Lower leg skin (tissue), 4 donors: ENCODE results near the gene GMCL2. TPM values are rescaled to one million over a fixed set of nuclear protein-coding genes. Genes with fewer than 3 reads are reported as not detected.
"Not testable (repeated sequence)": the region's sequence is repeated elsewhere in the genome, so short reads cannot be mapped to it uniquely, and the experiment has no call there.

Source experiments
- DNase-seq, 2 donors: peaks; one replicate each; pipeline ENCODE4 v3.0.0-alpha.2; 2019; ENCODE audit warnings: low spot score in 2 of 2
- H3K4me3 ChIP-seq: fragments of 200-600 bp; sonication (generic); 2 replicates; pipeline ENCODE4 v1.5.1; 2017; ENCODE audit warnings: mild to moderate bottlenecking, low read depth; ENCODE audit not compliant: poor library complexity, severe bottlenecking
- POLR2A ChIP-seq, 2 donors: fragments of 450-650 bp; IDR thresholded peaks; one replicate each; pipeline ENCODE4 v1.6.1; 2016 to 2017; ENCODE audit warnings: antibody characterized with exemption in 2 of 2, mild to moderate bottlenecking in 1 of 2, moderate library complexity in 1 of 2
- WGBS, 2 donors: methylation state at CpG; one replicate each; pipeline ENCODE4 v1.1.5; 2018; 5-methylcytosine and 5-hydroxymethylcytosine counted together
- intact Hi-C: fragments of 100-400 bp; cut with DNase I; formaldehyde crosslinking; loops from one replicate; pipeline ENCODE4 v1.15.0; 2023; ENCODE audit warnings: low total_unique reads
- total RNA-seq, 4 donors: library from RNA; depleted of rRNA; stranded (reverse); fragments of >200 nt; gene quantifications; one replicate each; pipeline ENCODE4 v1.1.0, GENCODE V29; 2016
- TF ChIP-seq, protein P1 (sequence below), 3 donors: fragments of 450-650 bp; IDR thresholded peaks; one replicate each; pipeline ENCODE4 v1.5.1; 2016; ENCODE audit warnings: antibody characterized with exemption in 3 of 3, mild to moderate bottlenecking in 3 of 3, moderate library complexity in 2 of 3

GMCL2 gene
- total RNA-seq, 4 donors from 2014 or later, result not detected

DNA sequence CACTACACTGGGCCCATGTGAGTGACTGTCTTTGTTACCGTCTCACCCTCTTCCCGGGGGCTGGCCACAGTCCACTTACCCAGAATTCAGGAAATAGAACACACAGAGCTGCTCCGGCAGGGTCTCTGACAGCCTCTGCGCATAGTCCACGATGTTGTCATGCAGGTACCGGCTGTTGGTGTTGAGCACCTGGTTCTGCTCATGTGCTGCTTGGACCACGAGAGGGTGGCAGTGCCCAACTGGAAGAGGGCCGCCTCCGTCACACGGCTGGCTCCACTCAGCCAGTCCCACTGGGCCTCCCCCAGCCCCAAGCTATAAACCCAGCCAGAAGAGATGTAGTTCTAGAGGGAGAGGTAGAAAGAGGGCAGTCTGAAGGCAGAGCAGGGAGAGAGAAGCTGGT, 42.7 kb upstream of the GMCL2 start:
- no peak for DNase-seq
- intact Hi-C loops, result no loop called here
- 93 to 97% methylated on average over 10 of the region's 10 CpGs for WGBS, 2 donors
- H3K4me3 ChIP-seq, result no peak overlapping the region
- TF ChIP-seq POLR2A (IDR thresholded peaks at IDR 0.05), result no peak
- TF ChIP-seq, protein P1, sequence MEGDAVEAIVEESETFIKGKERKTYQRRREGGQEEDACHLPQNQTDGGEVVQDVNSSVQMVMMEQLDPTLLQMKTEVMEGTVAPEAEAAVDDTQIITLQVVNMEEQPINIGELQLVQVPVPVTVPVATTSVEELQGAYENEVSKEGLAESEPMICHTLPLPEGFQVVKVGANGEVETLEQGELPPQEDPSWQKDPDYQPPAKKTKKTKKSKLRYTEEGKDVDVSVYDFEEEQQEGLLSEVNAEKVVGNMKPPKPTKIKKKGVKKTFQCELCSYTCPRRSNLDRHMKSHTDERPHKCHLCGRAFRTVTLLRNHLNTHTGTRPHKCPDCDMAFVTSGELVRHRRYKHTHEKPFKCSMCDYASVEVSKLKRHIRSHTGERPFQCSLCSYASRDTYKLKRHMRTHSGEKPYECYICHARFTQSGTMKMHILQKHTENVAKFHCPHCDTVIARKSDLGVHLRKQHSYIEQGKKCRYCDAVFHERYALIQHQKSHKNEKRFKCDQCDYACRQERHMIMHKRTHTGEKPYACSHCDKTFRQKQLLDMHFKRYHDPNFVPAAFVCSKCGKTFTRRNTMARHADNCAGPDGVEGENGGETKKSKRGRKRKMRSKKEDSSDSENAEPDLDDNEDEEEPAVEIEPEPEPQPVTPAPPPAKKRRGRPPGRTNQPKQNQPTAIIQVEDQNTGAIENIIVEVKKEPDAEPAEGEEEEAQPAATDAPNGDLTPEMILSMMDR (IDR thresholded peaks at IDR 0.05), result no peak

DNA sequence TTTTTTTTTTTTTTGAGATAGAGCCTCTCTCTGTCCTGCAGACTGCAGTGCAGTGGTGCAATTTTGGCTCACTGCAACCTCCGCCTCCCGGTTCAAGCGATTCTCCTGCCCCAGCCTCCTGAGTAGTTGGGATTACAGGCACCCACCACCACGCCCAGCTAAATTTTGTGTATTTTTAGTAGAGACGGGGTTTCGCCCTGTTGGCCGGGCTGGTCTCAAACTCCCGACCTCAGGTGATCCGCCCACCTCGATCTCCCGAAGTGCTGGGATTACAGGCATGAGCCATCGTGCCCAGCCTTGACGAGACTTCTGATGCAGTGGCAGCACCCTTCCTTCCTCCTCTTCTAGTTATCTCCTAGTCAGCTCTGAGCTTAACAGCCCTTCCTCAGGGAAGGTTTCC, 41.9 kb upstream of the GMCL2 start:
- intact Hi-C loops, H3K4me3 ChIP-seq, DNase-seq: not testable (repeated sequence)
- WGBS, 2 donors, result 97 to 98% methylated on average over 13 of the region's 13 CpGs

DNA sequence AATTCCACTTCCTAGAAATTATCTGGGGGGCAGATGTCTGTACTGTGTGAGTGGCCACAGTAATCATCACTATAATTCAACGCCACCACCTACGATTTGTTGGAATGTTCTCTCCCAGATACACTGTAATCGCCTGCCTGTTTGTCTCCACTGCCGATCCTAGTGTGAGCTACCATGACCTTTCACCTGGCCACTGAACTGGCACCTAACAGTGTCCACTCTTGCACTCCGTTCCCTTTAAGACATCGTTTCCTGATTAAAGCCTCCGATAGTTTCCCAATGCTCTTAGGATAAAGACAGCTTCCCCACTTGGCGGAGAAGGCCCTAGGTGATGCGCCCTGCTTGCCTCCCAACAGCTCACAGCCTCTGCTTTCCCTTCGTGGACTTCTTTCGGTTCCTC, 41.4 kb upstream of the GMCL2 start:
- DNase-seq, result no peak
- intact Hi-C loops, result no loop called here
- no peak for TF ChIP-seq POLR2A (IDR thresholded peaks at IDR 0.05)
- TF ChIP-seq, protein P1 (IDR thresholded peaks at IDR 0.05), result no peak
- no peak overlapping the region for H3K4me3 ChIP-seq
- WGBS, 2 donors, result 95% methylated on average over 11 of the region's 11 CpGs

DNA sequence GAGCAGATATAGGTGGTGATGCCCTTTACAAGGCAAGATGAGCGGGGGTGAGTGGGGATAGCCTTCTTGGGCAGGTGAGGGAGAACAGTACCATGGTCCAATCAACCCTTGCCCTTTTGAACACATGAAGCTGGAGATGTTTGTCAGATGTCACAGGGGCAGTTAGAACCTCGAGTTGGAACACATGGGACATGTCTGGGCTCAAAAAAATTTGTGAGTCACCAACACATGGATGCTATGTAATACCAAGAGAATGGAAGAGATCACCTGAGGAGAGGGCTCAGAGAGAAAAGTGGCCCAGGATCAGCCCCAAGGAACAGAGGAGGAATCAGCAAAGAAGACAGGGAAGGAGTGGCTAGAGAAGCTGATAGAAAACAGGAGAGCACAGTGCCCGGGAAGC, 40.8 kb upstream of the GMCL2 start:
- WGBS, 2 donors, result 78 to 82% methylated on average over 3 of the region's 3 CpGs
- DNase-seq, result no peak
- intact Hi-C loops, result no loop called here
- TF ChIP-seq POLR2A (IDR thresholded peaks at IDR 0.05), result no peak
- TF ChIP-seq, protein P1 (IDR thresholded peaks at IDR 0.05), result no peak
- no peak overlapping the region for H3K4me3 ChIP-seq

DNA sequence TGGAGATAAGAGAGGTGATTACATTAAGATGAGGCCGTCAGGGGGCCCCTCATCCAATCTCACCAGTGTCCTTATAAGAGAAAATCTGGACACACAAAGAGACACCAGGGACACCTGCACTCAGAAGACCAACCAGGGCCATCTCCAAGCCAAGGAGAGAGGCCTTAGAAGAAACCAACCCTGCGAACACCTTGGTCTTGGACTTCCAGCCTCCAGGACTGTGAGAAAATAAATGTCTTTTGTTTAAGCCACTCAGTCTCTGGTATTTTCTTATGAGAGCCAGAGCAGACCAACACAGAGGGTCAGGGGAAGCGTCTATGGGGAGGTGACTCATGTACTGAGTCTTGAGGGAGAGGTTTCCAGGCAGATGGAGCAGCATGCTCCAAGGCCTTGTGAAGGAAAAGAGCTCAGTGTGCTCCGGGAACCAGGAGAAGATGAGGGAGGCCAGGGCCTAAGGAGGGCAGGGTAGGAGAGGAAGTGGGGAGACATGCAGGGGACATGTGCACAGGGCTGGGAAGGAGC, 40.0 kb upstream of the GMCL2 start:
- no peak for DNase-seq
- intact Hi-C loops, result no loop called here
- 86 to 100% methylated on average over 4 of the region's 4 CpGs for WGBS, 2 donors
- no peak overlapping the region for H3K4me3 ChIP-seq
- TF ChIP-seq POLR2A (IDR thresholded peaks at IDR 0.05), result no peak
- TF ChIP-seq, protein P1 (IDR thresholded peaks at IDR 0.05), result no peak

DNA sequence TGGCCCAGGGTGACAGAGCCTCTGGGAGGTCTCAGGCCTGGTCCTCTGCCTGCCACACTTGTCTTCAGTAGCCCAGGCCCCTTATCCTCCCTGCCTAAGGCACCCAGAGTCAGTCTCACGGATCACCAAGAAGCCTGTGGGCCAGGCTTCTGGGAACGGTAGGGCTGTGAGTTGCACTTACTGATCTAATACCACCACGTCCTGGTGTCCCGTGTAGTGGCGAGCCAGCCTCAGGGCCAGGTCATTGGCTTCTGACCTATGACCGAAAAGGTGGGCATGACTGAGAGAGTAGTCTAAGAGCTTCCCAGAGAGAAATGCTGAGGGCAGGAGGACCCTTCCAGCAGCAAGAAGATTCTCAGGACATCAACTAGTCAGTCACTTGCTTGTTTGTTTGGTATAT, 38.0 kb upstream of the GMCL2 start:
- intact Hi-C loops, result no loop called here
- TF ChIP-seq, protein P1 (IDR thresholded peaks at IDR 0.05), result no peak
- no peak for TF ChIP-seq POLR2A (IDR thresholded peaks at IDR 0.05)
- 91 to 94% methylated on average over 6 of the region's 6 CpGs for WGBS, 2 donors
- no peak for DNase-seq
- no peak overlapping the region for H3K4me3 ChIP-seq
